Activated CD8-positive, alpha-beta T cell treated with anti-CD3 and anti-CD28 coated beads for 36 hours (primary cell): ENCODE results near the gene CNTNAP4. TPM values are rescaled to one million over a fixed set of nuclear protein-coding genes. Genes with fewer than 3 reads are reported as not detected.

Source experiments
- ATAC-seq: fragments of 200-7000 bp; cut with Tn5 transposase; one replicate; pipeline ENCODE4 v1.10.0; 2021; ENCODE audit warnings: mild to moderate bottlenecking, moderate library complexity
- CTCF ChIA-PET: fragments of 350-600 bp; sonication (Branson Sonifier 250); formaldehyde crosslinking; loops from one replicate; lab custom pipeline; 2021; ENCODE audit warnings: antibody characterized with exemption; lab: Charles Lee
- POLR2A ChIA-PET: fragments of 350-600 bp; sonication (Branson Sonifier 250); formaldehyde crosslinking; loops from one replicate; lab custom pipeline; 2021; ENCODE audit warnings: antibody characterized with exemption; lab: Charles Lee
- DNase-seq: peaks from one replicate; pipeline ENCODE4 v3.0.0-alpha.2; 2020
- H3K27ac Mint-ChIP-seq: one replicate; pipeline ENCODE4 v1.8.0; 2021; ENCODE audit warnings: mild to moderate bottlenecking, mixed read lengths
- H3K27me3 Mint-ChIP-seq: one replicate; pipeline ENCODE4 v1.8.0; 2021; ENCODE audit warnings: mixed read lengths
- H3K36me3 Mint-ChIP-seq: one replicate; pipeline ENCODE4 v1.8.0; 2021; ENCODE audit warnings: low read depth, mixed read lengths
- H3K4me1 Mint-ChIP-seq: one replicate; pipeline ENCODE4 v1.8.0; 2021; ENCODE audit warnings: low read depth, mixed read lengths
- H3K4me3 Mint-ChIP-seq: one replicate; pipeline ENCODE4 v1.8.0; 2021; ENCODE audit warnings: mild to moderate bottlenecking, moderate library complexity, mixed read lengths
- H3K9me3 Mint-ChIP-seq: one replicate; pipeline ENCODE4 v1.8.0; 2021; ENCODE audit warnings: mixed read lengths
- intact Hi-C: fragments of 100-400 bp; cut with micrococcal nuclease; formaldehyde crosslinking; loops from one replicate; pipeline ENCODE4 v1.10.0; 2022
- total RNA-seq, 2 experiments: library from RNA; stranded (reverse); gene quantifications; one replicate each; pipeline ENCODE4 v1.2.3, GENCODE V29; 2021
- TF ChIP-seq, protein P1 (sequence below): fragments of 200-600 bp; IDR thresholded peaks from one replicate; pipeline ENCODE4 v1.8.0; 2022; ENCODE audit warnings: antibody characterized with exemption, mild to moderate bottlenecking

CNTNAP4 gene
- total RNA-seq, 2 experiments from 2014 or later = not detected

- Mint-ChIP-seq H3K27ac (no peak overlapping the region), H3K4me1 (no peaks in the 10 kb centered on the region), H3K4me3 (no peak overlapping the region), H3K9me3 (peaks cover 11% of the 10 kb centered on the region), H3K27me3 (no peaks in the 10 kb centered on the region), H3K36me3 (no peaks in the 10 kb centered on the region)
- no peak for ATAC-seq
- TF ChIP-seq, protein P1, sequence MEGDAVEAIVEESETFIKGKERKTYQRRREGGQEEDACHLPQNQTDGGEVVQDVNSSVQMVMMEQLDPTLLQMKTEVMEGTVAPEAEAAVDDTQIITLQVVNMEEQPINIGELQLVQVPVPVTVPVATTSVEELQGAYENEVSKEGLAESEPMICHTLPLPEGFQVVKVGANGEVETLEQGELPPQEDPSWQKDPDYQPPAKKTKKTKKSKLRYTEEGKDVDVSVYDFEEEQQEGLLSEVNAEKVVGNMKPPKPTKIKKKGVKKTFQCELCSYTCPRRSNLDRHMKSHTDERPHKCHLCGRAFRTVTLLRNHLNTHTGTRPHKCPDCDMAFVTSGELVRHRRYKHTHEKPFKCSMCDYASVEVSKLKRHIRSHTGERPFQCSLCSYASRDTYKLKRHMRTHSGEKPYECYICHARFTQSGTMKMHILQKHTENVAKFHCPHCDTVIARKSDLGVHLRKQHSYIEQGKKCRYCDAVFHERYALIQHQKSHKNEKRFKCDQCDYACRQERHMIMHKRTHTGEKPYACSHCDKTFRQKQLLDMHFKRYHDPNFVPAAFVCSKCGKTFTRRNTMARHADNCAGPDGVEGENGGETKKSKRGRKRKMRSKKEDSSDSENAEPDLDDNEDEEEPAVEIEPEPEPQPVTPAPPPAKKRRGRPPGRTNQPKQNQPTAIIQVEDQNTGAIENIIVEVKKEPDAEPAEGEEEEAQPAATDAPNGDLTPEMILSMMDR = no peak
- intact Hi-C loops = no loop called here
- ChIA-PET CTCF (no interaction called here), POLR2A (no interaction called here)
- no peak for DNase-seq
Measured at GRCh38 chr16:76500006-76500405, 222.8 kb downstream of the CNTNAP4 start.

GRCh38 chr16:76502063-76502462 is 224.9 kb downstream of the CNTNAP4 start:
- H3K4me1 Mint-ChIP-seq = no peaks in the 10 kb centered on the region
- H3K9me3 Mint-ChIP-seq = peaks cover 11% of the 10 kb centered on the region
- TF ChIP-seq, protein P1 = no peak
- no peak overlapping the region for H3K4me3 Mint-ChIP-seq
- H3K36me3 Mint-ChIP-seq = no peaks in the 10 kb centered on the region
- ChIA-PET POLR2A (no interaction called here), CTCF (no interaction called here)
- DNase-seq (no peak), ATAC-seq (no peak)
- no peak overlapping the region for H3K27ac Mint-ChIP-seq
- intact Hi-C loops = no loop called here
- no peaks in the 10 kb centered on the region for H3K27me3 Mint-ChIP-seq

DNA sequence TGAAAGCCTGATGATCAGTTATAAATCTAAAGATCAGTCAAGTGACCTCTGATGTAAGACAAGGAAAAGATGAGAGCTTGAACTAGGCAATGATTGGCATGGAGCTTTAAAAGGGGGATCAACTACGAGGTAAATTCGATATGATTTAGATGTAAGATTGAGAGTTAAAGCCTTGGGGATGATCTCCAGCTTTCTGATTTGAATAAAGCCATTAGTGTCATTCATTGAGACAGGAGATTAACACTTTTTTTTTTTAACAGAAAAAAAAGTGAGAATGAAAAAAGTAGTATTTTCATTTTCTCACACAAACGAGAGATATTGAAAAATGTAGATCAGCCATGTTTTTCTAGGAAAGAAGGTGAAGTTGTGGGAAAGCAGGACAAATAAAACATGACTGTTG is 225.4 kb downstream of the CNTNAP4 start:
- TF ChIP-seq, protein P1 = no peak
- no peak overlapping the region for H3K27ac Mint-ChIP-seq
- CTCF ChIA-PET = no interaction called here
- no peaks in the 10 kb centered on the region for H3K4me1 Mint-ChIP-seq
- peaks cover 11% of the 10 kb centered on the region for H3K9me3 Mint-ChIP-seq
- DNase-seq = no peak
- H3K27me3 Mint-ChIP-seq = no peaks in the 10 kb centered on the region
- H3K36me3 Mint-ChIP-seq = no peaks in the 10 kb centered on the region
- H3K4me3 Mint-ChIP-seq = no peak overlapping the region
- intact Hi-C loops = no loop called here
- no peak for ATAC-seq
- POLR2A ChIA-PET = no interaction called here

- intact Hi-C loops = no loop called here
- DNase-seq (no peak), ATAC-seq (no peak)
- Mint-ChIP-seq H3K9me3 (peaks cover 11% of the 10 kb centered on the region), H3K27me3 (no peaks in the 10 kb centered on the region), H3K27ac (no peak overlapping the region), H3K36me3 (no peaks in the 10 kb centered on the region), H3K4me3 (no peak overlapping the region), H3K4me1 (no peaks in the 10 kb centered on the region)
- ChIA-PET POLR2A (no interaction called here), CTCF (no interaction called here)
- TF ChIP-seq, protein P1 = no peak
Measured at GRCh38 chr16:76503091-76503490, 225.9 kb downstream of the CNTNAP4 start.

DNA sequence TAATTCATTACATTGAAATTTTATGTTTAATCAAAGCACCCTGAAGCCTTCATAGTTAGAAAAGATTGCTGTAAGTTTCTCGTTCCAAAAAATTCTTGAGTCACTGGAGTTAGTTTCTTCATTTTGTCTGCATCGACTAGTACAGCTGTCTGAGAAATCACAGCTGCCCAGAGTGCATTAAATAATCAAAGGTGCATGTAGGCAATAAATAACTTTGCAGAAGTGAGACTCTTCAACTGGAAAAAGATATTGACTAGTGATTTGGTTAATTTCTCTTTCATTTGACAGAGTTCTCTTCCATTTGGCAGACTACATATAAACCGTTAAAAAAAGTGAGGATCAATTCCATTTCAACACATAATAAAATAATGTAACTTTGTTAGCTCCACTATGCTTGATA is 234.0 kb downstream of the CNTNAP4 start:
- TF ChIP-seq, protein P1 = no peak
- intact Hi-C loops = no loop called here
- ChIA-PET CTCF (no interaction called here), POLR2A (no interaction called here)
- Mint-ChIP-seq H3K36me3 (no peaks in the 10 kb centered on the region), H3K9me3 (peaks cover 1% of the 10 kb centered on the region), H3K27me3 (no peaks in the 10 kb centered on the region), H3K27ac (no peak overlapping the region), H3K4me3 (no peak overlapping the region), H3K4me1 (no peaks in the 10 kb centered on the region)
- DNase-seq = no peak
- ATAC-seq = no peak
